K562 (cell line): ENCODE measurements around the gene MMP23B. TPM values are rescaled to one million over a fixed set of nuclear protein-coding genes. Genes with fewer than 3 reads are reported as not detected.

Experiments
- CCNT2 ChIP-seq: IDR thresholded peaks from 2 replicates; pipeline ENCODE4 v1.6.1; 2011; ENCODE audit warnings: borderline replicate concordance, low read depth, mild to moderate bottlenecking, moderate library complexity, mixed read lengths, low read length; ENCODE audit not compliant: insufficient read length; ENCODE audit errors: extremely low read depth
- CXXC5 ChIP-seq: fragments of 250-450 bp; sonication (Bioruptor Pico); IDR thresholded peaks from 2 replicates; pipeline ENCODE4 v1.8.0; 2022; ENCODE audit warnings: inconsistent platforms, mild to moderate bottlenecking, moderate library complexity
- ERF ChIP-seq: fragments of 450-650 bp; formaldehyde crosslinking; IDR thresholded peaks from 2 replicates; pipeline ENCODE4 v1.4.0; 2020; ENCODE audit warnings: mild to moderate bottlenecking, mixed read lengths
- FOXP1 ChIP-seq: sonication (generic); formaldehyde crosslinking; IDR thresholded peaks from 2 replicates; pipeline ENCODE4 v1.8.0; 2022; ENCODE audit warnings: mild to moderate bottlenecking, missing genetic modification reagents
- IRF2 ChIP-seq: sonication (generic); formaldehyde crosslinking; IDR thresholded peaks from 2 replicates; pipeline ENCODE4 v1.8.1; 2022; ENCODE audit warnings: mild to moderate bottlenecking, missing genetic modification reagents
- MTA3 ChIP-seq: fragments of 450-650 bp; formaldehyde crosslinking; IDR thresholded peaks from 2 replicates; pipeline ENCODE4 v1.6.1; 2017; ENCODE audit warnings: mild to moderate bottlenecking, borderline replicate concordance
- NEUROD1 ChIP-seq: fragments of 150-350 bp; IDR thresholded peaks from 2 replicates; pipeline ENCODE4 v1.6.1; 2014; ENCODE audit warnings: borderline replicate concordance, low read length, low read depth; ENCODE audit not compliant: partially characterized antibody
- NFE2L1 ChIP-seq: fragments of 450-650 bp; IDR thresholded peaks from 2 replicates; pipeline ENCODE4 v1.6.1; 2016; ENCODE audit warnings: missing genetic modification characterization, low read depth, mild to moderate bottlenecking, missing compliant biosample characterization, moderate library complexity, borderline replicate concordance
- NONO ChIP-seq, 2 experiments: fragments of 200-400 bp in 1 of 2; fragments of 450-650 bp in 1 of 2; formaldehyde crosslinking in 1 of 2; IDR thresholded peaks; 2 replicates each; pipeline ENCODE4 v1.6.1; 2017; ENCODE audit warnings: low read depth in 2 of 2, mild to moderate bottlenecking in 2 of 2, moderate library complexity in 2 of 2, low read length in 1 of 2
- RBFOX2 ChIP-seq: fragments of 200-400 bp; formaldehyde crosslinking; IDR thresholded peaks from 2 replicates; pipeline ENCODE4 v1.6.1; 2017; ENCODE audit warnings: low read depth, mild to moderate bottlenecking, low read length, moderate library complexity
- SMAD4 ChIP-seq: fragments of 250-450 bp; sonication (Bioruptor Pico); conservative IDR thresholded peaks from 2 replicates; pipeline ENCODE4 v1.8.0; 2021; ENCODE audit warnings: inconsistent platforms, mild to moderate bottlenecking, moderate library complexity
- TAF15 ChIP-seq: fragments of 200-400 bp; formaldehyde crosslinking; IDR thresholded peaks from 2 replicates; pipeline ENCODE4 v1.6.1; 2017; ENCODE audit warnings: mild to moderate bottlenecking, low read depth, low read length, moderate library complexity
- TAF7 ChIP-seq: fragments of 450-650 bp; IDR thresholded peaks from 2 replicates; pipeline ENCODE4 v1.6.1; 2016; ENCODE audit warnings: missing genetic modification characterization, missing compliant biosample characterization
- U2AF2 ChIP-seq: fragments of 200-400 bp; formaldehyde crosslinking; optimal IDR thresholded peaks from 2 replicates; pipeline ENCODE3; 2017; ENCODE audit warnings: low read depth, mild to moderate bottlenecking, low read length
- ZBTB1 ChIP-seq: sonication (generic); formaldehyde crosslinking; IDR thresholded peaks from 2 replicates; pipeline ENCODE4 v1.8.1; 2023; ENCODE audit warnings: missing genetic modification reagents, low read depth, mild to moderate bottlenecking, borderline replicate concordance
- polyA plus RNA-seq, 8 experiments: library from polyadenylated mRNA; depleted of rRNA in 4 of 8; stranded (reverse) in 5 of 8; unstranded in 3 of 8; fragments of >200 nt; fragmentation: Nextera tagmentation in 2 of 8; fragmentation: Illumina TruSeq in 1 of 8; extraction: Ambion mirVana in 2 of 8; extraction: Trizol in 1 of 8; gene quantifications; 2 replicates each; pipeline versions ENCODE4 v1.2.1 to v1.2.3, GENCODE V29; 2011 to 2014; ENCODE audit warnings: inconsistent platforms in 1 of 8, missing spikeins in 1 of 8
- total RNA-seq, 7 experiments: library from RNA; depleted of rRNA in 6 of 7; stranded (reverse); fragments of >200 nt in 6 of 7; fragmentation: Illumina TruSeq in 2 of 7; extraction: Trizol in 2 of 7; gene quantifications; 2 replicates each; pipeline versions ENCODE4 v1.2.1 to v1.2.3, GENCODE V29; 2011 to 2021; ENCODE audit warnings: low replicate concordance in 1 of 7
- TF ChIP-seq, protein P1 (sequence below), 2 experiments: fragments of 200-800 bp in 1 of 2; sonication (Bioruptor generic) in 1 of 2; sonication (generic) in 1 of 2; formaldehyde crosslinking in 1 of 2; IDR thresholded peaks in 1 of 2; conservative IDR thresholded peaks in 1 of 2; 2 replicates each; pipeline versions ENCODE4 v1.5.0 to v1.6.1; 2016 to 2020; ENCODE audit warnings: missing compliant biosample characterization in 1 of 2, missing genetic modification characterization in 1 of 2, missing genetic modification reagents in 1 of 2
- TF ChIP-seq, protein P2 (sequence below): fragments of 250-450 bp; sonication (Bioruptor Pico); IDR thresholded peaks from 2 replicates; pipeline ENCODE4 v1.8.0; 2022; ENCODE audit warnings: inconsistent platforms
- TF ChIP-seq, protein P3 (sequence below): fragments of 450-650 bp; formaldehyde crosslinking; IDR thresholded peaks from 2 replicates; pipeline ENCODE4 v1.4.0; 2020; ENCODE audit warnings: mild to moderate bottlenecking
- TF ChIP-seq, protein P4 (sequence below): fragments of 200-800 bp; sonication (Bioruptor generic); IDR thresholded peaks from 2 replicates; pipeline ENCODE4 v1.6.1; 2017; ENCODE audit warnings: missing genetic modification characterization, missing compliant biosample characterization

Gene MMP23B
- total and polyA plus RNA-seq, 9 of the 15 experiments (the other 6 are each of a cell fraction or from before 2014, with no cell fraction given): 0.28 to 1.2 (median 0.41) TPM; not detected in 5

DNA sequence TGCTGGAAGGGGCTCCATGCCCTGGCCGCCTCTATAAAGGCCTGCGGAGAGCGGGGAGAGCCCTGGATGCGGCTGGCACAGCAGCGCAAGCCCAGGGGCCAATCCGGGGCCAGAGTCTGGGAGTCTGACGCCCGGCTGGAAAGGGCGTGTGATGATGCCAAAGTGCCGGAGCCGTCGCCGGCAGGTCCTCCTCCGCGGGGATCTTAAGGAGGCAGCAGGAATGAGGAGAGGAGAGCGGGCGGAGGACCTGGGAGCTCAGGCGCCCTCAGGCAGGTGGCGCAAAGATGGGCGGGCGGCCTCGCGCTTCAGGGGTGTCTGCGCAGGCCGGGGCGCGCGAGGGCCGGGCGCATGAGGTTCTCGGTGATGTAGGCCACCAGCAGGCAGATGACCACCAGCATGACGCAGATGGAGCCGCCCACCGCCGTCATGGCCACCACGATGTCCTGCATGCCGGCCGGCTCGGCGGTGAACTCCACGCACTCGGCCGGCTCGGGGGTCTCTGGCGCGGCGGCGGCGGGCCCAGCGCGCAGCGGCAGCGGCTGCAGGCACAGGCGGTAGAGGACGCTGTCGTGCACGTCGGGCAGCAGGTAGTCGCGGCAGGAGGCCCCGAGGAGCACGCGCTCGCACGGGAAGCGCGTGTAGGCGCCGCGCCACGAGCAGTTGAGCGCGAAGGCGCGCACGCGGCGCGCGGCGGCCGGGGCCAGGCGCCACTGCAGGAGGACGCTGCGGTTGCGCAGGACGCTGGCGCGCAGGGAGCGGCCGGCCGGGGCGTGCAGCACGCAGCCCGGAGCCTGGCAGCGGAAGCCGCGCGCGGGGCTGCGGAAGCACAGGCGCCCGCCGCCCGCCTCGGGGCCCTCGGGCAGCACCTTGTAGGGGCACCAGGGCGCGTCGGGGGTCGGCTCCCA, 32.7 kb upstream of the MMP23B start (continued):
- TF ChIP-seq, protein P1, sequence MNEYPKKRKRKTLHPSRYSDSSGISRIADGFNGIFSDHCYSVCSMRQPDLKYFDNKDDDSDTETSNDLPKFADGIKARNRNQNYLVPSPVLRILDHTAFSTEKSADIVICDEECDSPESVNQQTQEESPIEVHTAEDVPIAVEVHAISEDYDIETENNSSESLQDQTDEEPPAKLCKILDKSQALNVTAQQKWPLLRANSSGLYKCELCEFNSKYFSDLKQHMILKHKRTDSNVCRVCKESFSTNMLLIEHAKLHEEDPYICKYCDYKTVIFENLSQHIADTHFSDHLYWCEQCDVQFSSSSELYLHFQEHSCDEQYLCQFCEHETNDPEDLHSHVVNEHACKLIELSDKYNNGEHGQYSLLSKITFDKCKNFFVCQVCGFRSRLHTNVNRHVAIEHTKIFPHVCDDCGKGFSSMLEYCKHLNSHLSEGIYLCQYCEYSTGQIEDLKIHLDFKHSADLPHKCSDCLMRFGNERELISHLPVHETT (CRISPR knock-in tag; conservative IDR thresholded peaks at IDR 0.05 in 1 of 2, IDR thresholded peaks at IDR 0.05 in 1 of 2): no peak
- TF ChIP-seq ZBTB1 (CRISPR knock-in tag): peak; percentile 60
- peak; percentile 90 for TF ChIP-seq CXXC5
- peak; percentile 86 for TF ChIP-seq SMAD4 (CRISPR knock-in tag)
- no peak for TF ChIP-seq TAF15
- TF ChIP-seq, protein P2, sequence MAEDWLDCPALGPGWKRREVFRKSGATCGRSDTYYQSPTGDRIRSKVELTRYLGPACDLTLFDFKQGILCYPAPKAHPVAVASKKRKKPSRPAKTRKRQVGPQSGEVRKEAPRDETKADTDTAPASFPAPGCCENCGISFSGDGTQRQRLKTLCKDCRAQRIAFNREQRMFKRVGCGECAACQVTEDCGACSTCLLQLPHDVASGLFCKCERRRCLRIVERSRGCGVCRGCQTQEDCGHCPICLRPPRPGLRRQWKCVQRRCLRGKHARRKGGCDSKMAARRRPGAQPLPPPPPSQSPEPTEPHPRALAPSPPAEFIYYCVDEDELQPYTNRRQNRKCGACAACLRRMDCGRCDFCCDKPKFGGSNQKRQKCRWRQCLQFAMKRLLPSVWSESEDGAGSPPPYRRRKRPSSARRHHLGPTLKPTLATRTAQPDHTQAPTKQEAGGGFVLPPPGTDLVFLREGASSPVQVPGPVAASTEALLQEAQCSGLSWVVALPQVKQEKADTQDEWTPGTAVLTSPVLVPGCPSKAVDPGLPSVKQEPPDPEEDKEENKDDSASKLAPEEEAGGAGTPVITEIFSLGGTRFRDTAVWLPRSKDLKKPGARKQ (CRISPR knock-in tag): peak; percentile 94
- peak in 1 of 2 experiments; percentile 50; a peak in 1 of 4 replicates for TF ChIP-seq NONO (IDR thresholded peaks at IDR 0.05; ENCODE audit: low read depth in 2 of 2, low read length in 1 of 2)
- TF ChIP-seq ERF (CRISPR knock-in tag): peak; percentile 83; the same call in 1 of the 2 replicates
- TF ChIP-seq CCNT2: peak; percentile 45
- TF ChIP-seq MTA3: 0 out of 2 replicates have a peak, but pooled peaks have one; percentile 56
- no peak for TF ChIP-seq TAF7 (tag)
- TF ChIP-seq, protein P3, sequence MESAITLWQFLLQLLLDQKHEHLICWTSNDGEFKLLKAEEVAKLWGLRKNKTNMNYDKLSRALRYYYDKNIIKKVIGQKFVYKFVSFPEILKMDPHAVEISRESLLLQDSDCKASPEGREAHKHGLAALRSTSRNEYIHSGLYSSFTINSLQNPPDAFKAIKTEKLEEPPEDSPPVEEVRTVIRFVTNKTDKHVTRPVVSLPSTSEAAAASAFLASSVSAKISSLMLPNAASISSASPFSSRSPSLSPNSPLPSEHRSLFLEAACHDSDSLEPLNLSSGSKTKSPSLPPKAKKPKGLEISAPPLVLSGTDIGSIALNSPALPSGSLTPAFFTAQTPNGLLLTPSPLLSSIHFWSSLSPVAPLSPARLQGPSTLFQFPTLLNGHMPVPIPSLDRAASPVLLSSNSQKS (CRISPR knock-in tag): no peak
- no peak for TF ChIP-seq NEUROD1
- TF ChIP-seq NFE2L1 (tag): no peak
- TF ChIP-seq U2AF2: no peak
- 0 out of 2 replicates have a peak, but pooled peaks have one; percentile 72 for TF ChIP-seq IRF2 (CRISPR knock-in tag)
- TF ChIP-seq, protein P4, sequence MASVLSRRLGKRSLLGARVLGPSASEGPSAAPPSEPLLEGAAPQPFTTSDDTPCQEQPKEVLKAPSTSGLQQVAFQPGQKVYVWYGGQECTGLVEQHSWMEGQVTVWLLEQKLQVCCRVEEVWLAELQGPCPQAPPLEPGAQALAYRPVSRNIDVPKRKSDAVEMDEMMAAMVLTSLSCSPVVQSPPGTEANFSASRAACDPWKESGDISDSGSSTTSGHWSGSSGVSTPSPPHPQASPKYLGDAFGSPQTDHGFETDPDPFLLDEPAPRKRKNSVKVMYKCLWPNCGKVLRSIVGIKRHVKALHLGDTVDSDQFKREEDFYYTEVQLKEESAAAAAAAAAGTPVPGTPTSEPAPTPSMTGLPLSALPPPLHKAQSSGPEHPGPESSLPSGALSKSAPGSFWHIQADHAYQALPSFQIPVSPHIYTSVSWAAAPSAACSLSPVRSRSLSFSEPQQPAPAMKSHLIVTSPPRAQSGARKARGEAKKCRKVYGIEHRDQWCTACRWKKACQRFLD (CRISPR knock-in tag): peak; percentile 39; the same call in 1 of the 2 replicates
- TF ChIP-seq RBFOX2: peak; percentile 56
- peak; percentile 97 for TF ChIP-seq FOXP1
